ENCODE data around the gene ARNT2.
"Not testable (repeated sequence)": the region's sequence is repeated elsewhere in the genome, so short reads cannot be mapped to it uniquely, and the experiment has no call there.

The ARNT2 gene

DNA sequence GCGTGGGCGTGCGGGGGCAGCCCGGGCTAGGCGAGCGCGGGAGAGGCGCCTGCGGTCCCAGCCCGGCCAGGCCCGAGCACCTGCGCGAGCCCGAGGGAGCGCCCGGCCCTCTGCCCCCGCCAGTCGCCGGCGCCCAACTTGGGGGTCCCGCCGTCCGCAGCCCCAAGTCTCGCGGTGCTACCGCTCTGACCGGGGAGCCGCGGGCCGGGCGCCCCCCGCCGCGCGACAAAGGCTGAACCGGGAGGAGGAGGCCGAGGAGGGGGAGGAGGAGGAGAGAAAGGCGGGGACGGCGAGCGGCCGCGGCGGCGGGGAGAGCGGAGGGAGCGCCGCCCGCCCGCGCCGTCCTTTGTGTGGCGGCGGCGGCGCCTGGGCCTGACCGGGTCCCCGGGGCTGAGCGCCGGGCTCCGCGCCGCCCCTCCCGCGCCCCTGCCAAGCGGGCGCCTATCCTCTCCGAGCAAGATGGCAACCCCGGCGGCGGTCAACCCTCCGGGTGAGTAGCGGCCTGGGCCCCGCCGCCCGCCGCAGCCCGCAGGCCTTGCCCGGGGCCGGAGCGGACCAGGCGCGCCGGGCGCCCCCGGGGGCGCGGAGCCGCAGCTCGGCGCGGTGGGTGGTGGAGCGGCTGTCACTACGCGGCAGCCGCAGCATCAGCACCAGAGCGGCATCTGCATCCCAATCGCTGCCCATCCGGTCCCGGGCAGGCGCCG lies at the start of gene ARNT2:
TSS of gene ARNT2 (plus strand) at position 326 of the 704 bp plus-strand sequence. CDS start at position 460, 134 bp downstream.
- no peak for DNase-seq (ENCODE audit: low read depth in 3 of 3)

DNA sequence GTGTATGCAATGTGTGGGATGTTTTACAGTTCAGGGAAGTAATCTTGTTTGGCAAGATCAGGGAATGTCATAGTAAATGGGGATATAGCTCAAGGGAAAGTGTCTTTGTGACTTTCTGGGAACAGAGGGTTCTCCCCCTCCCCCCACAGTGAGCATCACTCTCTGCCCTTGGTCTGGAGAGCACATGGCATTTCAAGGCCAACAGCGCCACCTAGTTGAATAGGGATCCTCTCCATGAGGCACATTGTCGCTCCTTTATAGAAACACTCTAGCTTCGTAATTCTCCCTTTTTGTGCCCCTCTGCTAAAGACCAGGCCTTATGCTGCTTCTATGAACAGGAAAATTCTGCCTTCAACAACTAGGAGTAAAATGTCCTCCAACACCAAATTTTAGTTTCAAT lies 37.1 kb upstream of the ARNT2 start:
- no peak for DNase-seq (ENCODE audit: low read depth in 3 of 3)

DNA sequence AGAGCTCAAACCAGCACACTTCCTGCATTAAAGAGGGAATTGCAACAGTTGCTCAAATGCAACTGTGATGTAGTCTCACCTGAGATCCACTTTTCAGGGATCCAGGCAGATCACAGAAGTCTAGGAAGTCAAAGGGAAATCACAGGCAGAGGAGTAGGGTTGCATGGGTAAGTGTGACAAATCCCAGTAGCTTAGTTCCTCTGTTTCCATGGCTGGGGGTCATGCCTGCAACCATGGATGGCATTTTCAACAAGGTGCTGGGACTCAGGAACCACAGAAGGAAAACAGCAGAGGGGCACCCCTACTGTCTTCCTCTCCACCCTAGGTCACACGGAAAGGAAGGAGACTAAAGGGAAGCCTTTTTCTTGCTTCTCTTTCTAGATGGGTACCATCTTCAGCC lies 36.5 kb upstream of the ARNT2 start:
- no peak for DNase-seq (ENCODE audit: low read depth in 3 of 3)

DNA sequence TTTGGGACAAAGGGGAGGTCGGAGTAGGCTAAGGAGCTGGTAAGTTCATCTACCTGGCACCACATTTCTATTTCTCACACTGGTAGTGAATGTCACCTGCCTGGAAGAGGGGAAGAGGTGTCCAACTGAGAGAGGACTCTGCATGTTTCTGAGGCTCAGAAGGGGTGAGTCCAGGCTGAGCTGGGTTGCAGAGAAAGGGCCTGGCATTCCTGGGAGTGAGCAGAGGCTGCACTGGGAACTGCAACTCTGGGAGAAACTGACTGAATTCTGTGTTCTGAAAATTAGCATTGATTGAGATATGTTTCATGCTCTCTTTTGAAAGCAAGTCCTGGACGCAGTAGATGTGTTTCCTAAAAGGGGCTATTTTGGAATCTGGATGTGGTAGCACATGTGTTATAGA lies 32.3 kb upstream of the ARNT2 start:
- no peak for DNase-seq (ENCODE audit: low read depth in 3 of 3)

DNA sequence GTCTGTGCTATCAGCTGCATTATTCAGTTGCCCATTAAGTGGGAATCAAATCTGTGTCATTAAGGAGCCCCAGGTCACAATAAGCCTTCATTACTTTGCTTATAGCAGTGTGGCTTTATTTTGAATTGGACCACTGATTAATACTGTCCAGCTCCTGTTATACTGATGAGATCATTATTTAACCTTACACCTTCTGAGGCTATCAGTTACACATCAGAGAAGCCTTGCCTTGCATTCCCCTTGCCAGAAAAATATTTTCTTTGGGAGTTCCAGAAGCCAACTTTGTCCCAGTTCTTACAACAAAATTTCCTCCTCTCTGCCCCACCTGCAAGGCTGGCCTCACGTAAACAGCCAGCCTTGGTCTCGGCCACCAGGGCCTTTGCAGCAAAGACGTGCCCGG lies 29.7 kb upstream of the ARNT2 start:
- DNase-seq (ENCODE audit: low read depth in 3 of 3), result no peak

DNA sequence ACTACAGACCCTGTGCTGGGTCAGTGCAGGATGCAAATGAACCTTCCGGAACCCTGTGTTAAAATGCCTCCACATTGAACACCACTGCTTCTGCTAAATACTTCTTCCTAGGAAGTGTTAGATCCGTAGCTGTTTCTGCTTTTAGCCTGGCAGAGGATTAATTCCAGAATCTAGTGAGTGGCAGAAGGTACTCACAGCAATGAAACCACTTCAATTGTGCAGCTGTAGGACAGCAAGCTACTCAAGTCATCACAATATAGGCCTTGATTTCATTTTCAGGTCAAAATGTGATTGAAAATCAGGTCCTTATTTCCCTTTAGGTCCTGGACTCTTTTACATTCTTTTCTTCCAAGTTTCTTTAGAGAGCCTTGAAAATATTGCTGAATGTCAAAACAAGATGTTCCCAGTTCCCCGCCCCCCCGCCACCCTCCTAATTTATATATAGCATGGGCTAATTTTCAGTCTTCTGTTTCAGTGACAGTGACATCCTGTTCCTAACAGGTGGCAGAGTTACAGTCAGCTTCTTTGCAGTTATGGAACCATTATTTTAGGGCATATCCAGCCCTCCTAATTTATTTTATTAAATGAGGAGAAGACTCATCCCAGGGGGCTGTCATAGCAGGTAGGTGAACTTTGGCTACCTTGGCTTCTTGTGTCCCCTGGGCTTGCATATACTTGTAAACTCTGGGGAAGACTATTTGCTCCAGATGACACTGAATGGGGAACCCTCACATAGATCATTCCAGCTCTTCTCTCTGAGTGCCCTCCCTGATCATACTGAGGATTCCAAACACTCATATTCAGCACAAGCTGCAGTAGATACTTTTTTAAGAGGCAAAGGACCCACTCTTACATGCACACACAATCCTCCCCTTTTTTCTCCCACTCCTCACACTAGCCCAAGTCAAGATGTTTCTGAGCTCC lies 28.0 kb upstream of the ARNT2 start:
- DNase-seq (ENCODE audit: low read depth in 3 of 3), result no peak

DNA sequence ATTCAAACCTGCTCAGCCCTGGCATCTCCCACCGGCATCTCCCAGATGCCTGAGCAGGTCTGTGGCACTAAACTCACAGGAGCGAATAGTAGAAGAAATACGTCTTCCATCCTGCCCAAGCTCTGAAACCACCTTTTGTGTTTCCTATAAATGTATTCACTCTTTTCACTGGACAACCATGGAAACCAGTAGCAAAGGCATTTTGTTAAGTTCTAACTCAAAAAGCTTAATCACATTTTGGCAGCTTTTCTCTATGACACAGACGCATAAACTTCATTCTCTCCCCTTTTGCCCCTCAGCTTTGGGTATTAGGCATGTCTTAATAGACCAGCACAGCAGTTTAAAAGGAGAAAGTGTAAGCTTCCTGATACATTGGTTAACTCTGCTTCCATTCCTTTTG lies 24.5 kb upstream of the ARNT2 start:
- no peak for DNase-seq (ENCODE audit: low read depth in 3 of 3)

DNA sequence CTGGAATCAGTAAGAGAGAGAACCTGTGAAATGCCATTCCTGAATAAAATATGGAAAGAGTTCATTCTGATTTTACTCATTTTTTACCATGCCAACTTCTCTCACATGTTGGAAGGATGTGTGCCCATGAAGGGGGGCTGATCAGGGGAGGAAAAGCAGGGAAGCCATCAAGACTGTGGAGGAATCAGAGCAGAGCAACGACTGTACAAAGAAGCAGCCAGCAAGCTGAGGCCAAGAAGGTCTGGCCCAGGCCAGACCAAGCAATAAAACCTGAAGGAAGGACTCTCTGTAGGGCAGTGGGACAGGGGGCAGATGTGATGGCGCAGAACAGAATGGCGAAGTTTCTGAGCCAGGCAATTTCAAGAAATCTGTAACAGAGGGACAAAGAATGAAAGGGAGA lies 24.0 kb upstream of the ARNT2 start:
- no peak for DNase-seq (ENCODE audit: low read depth in 3 of 3)

DNA sequence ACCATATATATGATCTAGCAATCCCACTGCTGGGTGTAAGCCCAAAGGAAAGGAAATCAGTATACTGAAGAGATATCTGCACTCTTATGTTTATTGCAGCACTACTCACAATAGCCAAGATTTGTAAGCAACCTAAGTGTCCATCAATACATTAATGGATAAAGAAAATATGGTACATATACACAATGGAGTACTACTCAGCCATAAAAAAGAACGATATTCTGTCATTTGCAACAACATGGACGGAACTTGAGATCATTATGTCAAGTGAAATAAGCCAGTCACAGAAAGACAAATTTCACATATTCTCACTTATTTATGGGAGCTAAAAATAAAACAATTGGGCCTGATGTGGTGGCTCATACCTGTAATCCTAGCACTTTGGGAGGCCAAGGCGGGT lies 21.9 kb upstream of the ARNT2 start:
- DNase-seq (ENCODE audit: low read depth in 3 of 3), result no peak

DNA sequence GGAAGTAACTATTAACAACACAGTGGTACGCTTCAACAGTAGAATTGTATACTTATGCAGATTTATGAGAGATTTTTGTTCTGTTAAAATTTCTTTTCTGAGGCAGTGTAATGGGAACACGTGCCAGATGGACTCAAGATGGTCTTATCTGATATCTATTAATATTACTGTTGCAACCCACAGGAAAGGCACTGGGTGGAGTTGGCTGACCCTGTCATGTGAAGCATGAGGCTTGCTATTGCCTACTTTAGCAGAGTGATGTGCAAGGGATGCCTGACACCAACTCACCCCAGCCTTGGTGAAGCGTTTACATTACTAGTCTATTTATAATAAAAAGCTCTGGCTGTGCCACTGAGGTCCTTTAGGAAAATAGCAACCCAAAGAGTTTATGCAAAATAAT lies 19.8 kb upstream of the ARNT2 start:
- no peak for DNase-seq (ENCODE audit: low read depth in 3 of 3)

DNA sequence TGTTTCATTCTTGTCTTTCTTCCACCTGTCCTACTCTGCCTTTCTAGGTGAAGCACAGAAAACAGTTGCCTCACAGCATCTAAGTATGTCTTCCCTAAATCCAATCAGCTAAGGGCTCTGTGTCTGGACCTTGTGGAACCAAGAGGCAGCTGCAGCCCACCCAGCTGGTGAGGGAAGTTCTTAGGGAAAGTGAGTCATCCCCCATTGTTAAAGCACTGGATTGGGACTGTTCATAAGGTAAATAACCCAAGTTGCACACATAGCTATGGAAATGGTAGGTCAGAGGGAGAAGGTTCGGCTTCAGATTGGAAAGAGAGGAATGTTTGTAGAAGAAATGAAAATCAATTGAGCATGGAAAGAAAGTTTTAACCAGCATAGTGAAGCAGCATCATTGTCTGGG lies 18.0 kb upstream of the ARNT2 start:
- no peak for DNase-seq (ENCODE audit: low read depth in 3 of 3)

DNA sequence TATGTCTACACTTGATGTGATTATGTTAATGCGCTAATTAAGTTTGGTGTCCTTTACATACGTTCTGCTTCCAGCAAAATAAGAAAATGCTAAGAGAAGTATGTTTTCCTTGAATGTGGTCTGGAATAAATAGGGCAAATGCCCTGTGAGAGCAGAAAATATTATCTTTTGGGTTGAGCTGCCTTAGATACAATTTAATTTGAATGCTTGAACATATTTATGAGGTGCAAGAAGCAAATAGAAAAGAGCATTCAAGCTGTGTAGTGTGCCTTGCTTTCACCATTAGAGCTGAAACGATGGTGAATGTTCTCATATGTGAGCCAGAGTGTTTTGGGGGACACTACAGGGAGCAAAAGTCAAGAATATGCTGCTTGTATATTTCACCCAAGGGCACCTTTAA lies 15.9 kb upstream of the ARNT2 start:
- DNase-seq (ENCODE audit: low read depth in 3 of 3), result no peak

DNA sequence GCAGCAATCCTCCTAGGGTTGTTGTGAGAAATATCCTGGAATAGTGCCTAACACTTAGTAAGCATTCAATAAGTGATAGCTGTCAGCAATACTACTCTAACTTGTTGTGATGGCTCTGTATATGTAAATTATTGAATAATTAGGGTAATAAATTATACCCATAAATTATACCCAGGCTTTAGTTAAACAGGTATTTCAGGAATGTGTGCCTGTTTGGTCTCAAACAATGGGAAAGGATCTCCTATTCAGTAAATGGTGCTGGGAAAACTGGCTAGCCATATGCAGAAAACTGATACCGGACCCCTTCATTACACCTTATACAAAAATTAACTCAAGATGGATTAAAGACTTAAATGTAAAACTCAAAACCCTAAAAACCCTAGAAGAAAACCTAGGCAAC lies 14.8 kb upstream of the ARNT2 start:
- DNase-seq (ENCODE audit: low read depth in 3 of 3), result no peak

DNA sequence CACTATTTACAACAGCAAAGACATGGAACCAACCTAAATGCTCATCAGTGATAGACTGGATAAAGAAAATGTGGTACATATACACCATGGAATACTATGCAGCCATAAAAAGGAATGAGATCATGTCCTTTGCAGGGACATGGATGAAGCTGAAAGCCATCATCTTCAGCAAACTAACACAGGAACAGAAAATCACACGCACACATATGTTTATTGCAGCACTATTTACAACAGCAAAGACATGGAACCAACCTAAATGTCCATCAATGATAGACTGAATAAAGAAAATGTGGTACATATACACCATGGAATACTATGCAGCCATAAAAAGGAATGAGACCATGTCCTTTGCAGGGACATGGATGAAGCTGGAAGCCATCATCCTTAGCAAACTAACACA lies 13.2 kb upstream of the ARNT2 start:
- DNase-seq (ENCODE audit: low read depth in 3 of 3), result not testable (repeated sequence)

DNA sequence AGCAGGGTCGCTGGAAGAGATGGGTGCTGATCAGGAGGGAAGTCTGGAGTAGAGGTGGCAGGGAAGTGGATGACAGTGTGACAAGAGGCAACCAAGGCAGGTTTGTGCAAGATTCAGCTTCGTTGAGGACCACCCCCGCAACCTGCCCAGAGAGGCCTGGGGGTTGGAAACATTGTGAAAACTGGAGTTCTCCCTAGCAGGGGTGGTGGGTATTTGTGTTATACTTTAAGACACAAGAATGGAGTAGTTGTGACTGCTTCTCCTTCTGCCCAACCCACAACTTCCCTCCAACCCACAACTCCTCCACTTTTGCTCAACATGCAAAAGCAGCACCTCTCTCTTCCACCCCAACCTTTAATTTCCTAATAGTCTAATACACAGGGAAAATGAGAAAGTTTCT lies 8.6 kb upstream of the ARNT2 start:
- DNase-seq (ENCODE audit: low read depth in 3 of 3), result no peak

DNA sequence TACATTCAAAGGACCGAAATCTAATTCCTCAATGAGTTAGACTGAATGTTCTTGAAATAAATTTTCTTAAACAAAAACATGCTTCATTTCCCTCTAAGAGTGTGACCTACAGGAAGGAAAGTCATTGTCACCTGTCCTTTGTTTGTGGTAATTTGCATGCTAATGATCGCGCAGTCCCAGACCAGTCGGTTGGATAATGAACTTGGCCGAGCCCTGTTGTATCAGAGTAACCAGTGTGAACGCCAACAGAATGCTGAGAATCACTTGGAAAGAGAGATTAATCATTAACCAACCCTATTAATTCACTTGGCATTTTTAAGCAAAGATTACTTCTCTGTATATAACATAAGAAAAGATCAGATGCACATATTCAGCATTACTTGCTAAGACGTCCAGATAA lies 8.1 kb upstream of the ARNT2 start:
- no peak for DNase-seq (ENCODE audit: low read depth in 3 of 3)

DNA sequence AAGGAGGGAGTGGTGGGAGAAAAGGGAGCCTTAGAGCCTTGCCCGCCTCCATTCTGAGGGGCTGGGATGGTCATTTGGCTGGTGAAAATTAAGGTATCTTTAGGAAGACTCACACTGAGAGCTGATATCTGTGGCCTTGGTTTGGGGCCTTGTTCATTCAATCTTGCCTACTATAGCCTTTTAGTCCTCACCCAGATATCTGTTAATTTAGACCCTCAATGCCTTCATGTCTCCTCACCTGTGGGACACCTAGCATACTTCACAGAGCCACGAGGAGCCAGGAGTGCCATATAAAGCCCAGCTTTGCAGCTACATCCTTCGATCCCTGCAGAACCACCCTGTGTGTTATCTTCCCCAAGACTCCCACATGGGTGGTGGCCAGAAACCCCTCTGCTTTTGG lies 4.7 kb upstream of the ARNT2 start:
- no peak for DNase-seq (ENCODE audit: low read depth in 3 of 3)

DNA sequence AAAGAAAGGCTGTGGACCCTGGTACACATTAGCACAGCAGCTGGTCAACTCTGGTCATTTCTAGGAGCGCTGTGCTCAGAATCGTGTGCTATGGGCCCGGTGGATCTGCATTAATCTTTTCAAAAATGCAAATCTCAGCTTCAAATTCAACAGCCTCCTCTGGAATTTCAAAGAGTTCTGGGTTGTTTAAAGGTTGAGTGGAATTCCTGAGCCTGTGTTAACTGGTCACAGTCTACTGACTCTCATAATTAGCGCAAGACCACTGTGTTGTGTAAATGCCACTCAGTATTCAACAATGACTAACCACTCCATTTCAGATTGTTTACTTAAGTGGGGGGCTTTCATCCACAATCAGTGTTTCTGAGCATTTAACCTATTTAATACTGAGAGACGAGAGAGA lies 2.7 kb upstream of the ARNT2 start:
- DNase-seq (ENCODE audit: low read depth in 3 of 3), result no peak

DNA sequence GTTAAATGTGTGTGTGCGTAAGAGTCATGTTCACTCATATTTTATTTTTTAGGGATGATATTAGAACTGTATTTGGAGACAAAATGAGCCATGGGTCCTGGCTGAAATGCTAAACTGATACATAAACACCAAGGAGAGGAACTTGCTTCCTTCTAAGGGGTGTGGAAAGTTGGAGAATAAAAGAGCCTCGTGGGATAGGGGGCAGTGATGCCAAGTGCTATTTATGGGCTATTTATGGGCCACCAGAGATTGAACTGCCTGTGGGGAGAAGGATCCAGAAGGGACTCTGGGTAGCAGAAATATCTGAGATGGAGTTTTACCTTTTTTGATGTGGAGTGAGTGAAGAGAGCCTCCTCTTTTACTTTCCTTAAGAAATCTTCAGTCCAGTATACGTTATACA lies 1.8 kb upstream of the ARNT2 start:
- DNase-seq (ENCODE audit: low read depth in 3 of 3), result no peak

DNA sequence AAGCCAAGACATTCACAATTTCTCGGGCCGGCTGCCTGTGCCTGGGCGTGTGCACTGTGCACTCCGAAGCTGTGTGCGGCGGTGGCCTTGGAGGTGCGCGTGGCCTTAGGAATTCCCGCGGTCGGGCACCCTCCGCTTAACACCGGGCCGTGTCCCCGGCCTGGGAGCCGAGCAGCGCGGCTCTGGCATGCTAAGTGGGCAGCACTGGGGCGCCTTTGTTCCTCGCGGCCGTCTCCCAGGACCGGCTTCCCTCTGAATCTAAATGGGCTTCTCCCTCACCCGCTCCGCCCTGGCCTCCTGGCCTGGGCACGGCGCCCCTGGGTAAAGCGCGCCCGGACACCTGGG lies 498 bp upstream of the ARNT2 start:
- no peak for DNase-seq (ENCODE audit: low read depth in 3 of 3)

DNA sequence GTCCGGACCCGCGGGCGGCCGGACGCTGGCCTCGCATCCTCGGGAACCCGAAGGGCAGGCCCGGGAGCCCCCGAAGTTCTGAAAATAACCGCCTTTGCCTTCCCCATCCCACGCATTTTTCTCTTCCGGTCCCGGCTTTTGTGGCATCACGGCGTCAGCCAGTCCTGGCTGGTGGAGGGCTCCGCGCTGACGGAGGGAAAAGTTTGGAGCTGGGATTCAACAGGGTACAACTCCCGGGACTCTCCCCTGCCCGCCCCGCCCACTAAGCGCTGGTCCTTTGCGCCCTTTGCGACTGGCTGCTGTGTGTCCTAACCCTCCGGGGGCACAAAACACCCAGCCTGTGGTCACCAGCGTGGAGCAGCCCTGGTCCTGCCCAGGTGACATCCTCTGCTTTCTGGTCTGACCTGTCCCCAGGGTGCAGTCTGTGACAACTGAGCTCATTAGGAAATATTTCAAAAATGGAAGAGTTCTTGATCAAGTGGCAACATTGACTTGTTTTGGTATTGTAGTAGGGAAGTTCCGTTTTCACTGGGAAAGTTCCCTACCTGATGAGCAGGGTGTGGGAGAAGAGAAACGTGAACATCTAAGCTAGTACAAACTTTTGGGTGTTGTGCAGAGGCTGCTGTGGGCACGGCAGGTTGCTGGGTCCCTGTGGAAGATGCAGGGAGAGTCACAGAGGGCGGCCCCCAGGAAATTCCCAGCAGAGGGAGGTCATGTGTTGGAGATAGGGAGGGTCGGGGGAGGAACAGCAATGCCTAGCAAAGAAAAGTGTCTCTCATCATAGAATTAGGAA lies 775 bp downstream of the ARNT2 start:
- no peak for DNase-seq (ENCODE audit: low read depth in 3 of 3)

DNA sequence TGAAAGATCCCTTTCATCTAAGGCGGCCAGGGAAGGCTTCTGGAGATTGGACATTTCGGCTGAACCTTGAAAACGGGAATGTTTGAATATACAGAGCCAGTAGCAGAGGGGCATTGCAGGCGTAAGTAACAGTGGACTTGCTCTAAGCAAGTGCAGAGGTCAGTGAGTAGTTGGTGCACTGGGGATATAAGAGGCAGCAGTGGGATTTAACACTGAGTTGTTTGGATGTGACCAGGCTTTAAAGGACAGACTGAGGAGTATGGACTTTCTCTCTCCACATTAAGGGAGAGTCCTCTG lies 1.3 kb downstream of the ARNT2 start:
- no peak for DNase-seq (ENCODE audit: low read depth in 3 of 3)

DNA sequence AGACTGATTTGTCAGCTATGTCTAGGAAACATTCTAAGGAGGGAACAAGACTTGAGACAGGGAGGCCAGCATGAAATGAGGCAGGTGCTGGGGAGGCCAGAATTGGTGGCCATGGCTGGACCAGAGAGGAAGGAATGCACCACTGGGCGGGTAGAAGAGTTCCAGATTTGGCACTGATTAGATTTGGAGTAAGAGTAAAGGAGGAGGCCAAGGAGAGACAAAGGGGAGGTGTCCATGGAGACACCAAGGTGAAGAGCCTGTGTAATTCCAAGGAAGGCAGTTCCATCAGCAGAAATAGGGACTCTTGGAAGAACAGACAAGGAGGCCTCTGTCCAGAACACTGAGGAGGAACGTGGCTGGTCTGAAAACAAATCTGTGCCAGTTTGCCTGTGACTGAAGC lies 1.8 kb downstream of the ARNT2 start:
- no peak for DNase-seq (ENCODE audit: low read depth in 3 of 3)
